Measurements from ENCODE around the gene APLF. TPM values are rescaled to one million over a fixed set of nuclear protein-coding genes. Genes with fewer than 3 reads are reported as not detected.

APLF gene
- polyA plus RNA-seq, 2 of the 4 experiments (the other 2 are of a cell fraction) = 1.5 to 2.8 TPM

GRCh38 chr2:68506170-68506569 is 38.8 kb downstream of the APLF start:
- FAIRE-seq (no peak), ATAC-seq (no peak), DNase-seq (ENCODE audit: low read depth in 1 of 2, low spot score in 1 of 2) (no peak)
- Histone ChIP-seq H3K4me2 (no peak overlapping the region), H3K4me3 (no peak overlapping the region), H3K9me3 (no peaks in the 10 kb centered on the region), H3K4me1 (no peaks in the 10 kb centered on the region), H3K27ac (no peak overlapping the region)
- WGBS (ENCODE audit: missing lambda C conversion rate) = 44% methylated on average over 3 of the region's 3 CpGs
- ChIA-PET POLR2A (no interaction called here), CTCF (interaction anchor here (1.5 kb wide), 1 partner anchor 93 kb away, joined by 3 read pairs; no protein-coding TSS in a partner anchor)
- TF ChIP-seq KDM5A (IDR thresholded peaks at IDR 0.05) = no peak
- no peak for TF ChIP-seq CEBPB (IDR thresholded peaks at IDR 0.05)
- TF ChIP-seq EP300 (IDR thresholded peaks at IDR 0.05) = no peak
- TF ChIP-seq ZSCAN20 (CRISPR knock-in tag; IDR thresholded peaks at IDR 0.05) = no peak
- no peak for TF ChIP-seq CHD4 (IDR thresholded peaks at IDR 0.05; ENCODE audit: borderline replicate concordance)
- no peak for TF ChIP-seq ESRRA (IDR thresholded peaks at IDR 0.05; ENCODE audit: borderline replicate concordance, low read length)
- no peak for TF ChIP-seq USF2 (IDR thresholded peaks at IDR 0.05)
- TF ChIP-seq NR3C1 (IDR thresholded peaks at IDR 0.05) = no peak
- no peak for TF ChIP-seq SREBF2 (IDR thresholded peaks at IDR 0.05)
- no peak for TF ChIP-seq ATOH8 (CRISPR knock-in tag; IDR thresholded peaks at IDR 0.05; ENCODE audit: low read depth)
- TF ChIP-seq HMGXB4 (CRISPR knock-in tag; IDR thresholded peaks at IDR 0.05; ENCODE audit: borderline replicate concordance) = no peak
- no peak for TF ChIP-seq PHF8 (IDR thresholded peaks at IDR 0.05; ENCODE audit: borderline replicate concordance, low read depth)
- TF ChIP-seq GATA3 (IDR thresholded peaks at IDR 0.05; ENCODE audit: borderline replicate concordance) = no peak
- no peak for TF ChIP-seq TFCP2L1 (CRISPR knock-in tag; IDR thresholded peaks at IDR 0.05)
- no peak for TF ChIP-seq BHLHE40 (IDR thresholded peaks at IDR 0.05; ENCODE audit: low read depth, low read length)
- TF ChIP-seq TP53 (CRISPR knock-in tag; IDR thresholded peaks at IDR 0.05) = no peak
- no peak for TF ChIP-seq CBX8 (IDR thresholded peaks at IDR 0.05)

- TF ChIP-seq POLR2A (IDR thresholded peaks at IDR 0.05; ENCODE audit: low read length) (no peak), TFCP2L1 (CRISPR knock-in tag; IDR thresholded peaks at IDR 0.05) (no peak), FOSB (CRISPR knock-in tag; IDR thresholded peaks at IDR 0.05) (no peak), JUNB (IDR thresholded peaks at IDR 0.05) (no peak), MAFK (IDR thresholded peaks at IDR 0.05; ENCODE audit: partially characterized antibody) (no peak), PBX3 (IDR thresholded peaks at IDR 0.05) (no peak)
- no peak overlapping the region for H3K4me2 ChIP-seq
- no peaks in the 10 kb centered on the region for H3K4me1 ChIP-seq
- no peak overlapping the region for H3K4me3 ChIP-seq
- POLR2A ChIA-PET = no interaction called here
- no peak for FAIRE-seq
- DNase-seq (ENCODE audit: low read depth in 1 of 2, low spot score in 1 of 2) = no peak
- ATAC-seq = no peak
- no peak overlapping the region for H3K27ac ChIP-seq
- H3K9me3 ChIP-seq = no peaks in the 10 kb centered on the region
- WGBS (ENCODE audit: missing lambda C conversion rate) = 32% methylated on average over 3 of the region's 3 CpGs
- CTCF ChIA-PET = interaction anchor here (0.6 to 1.2 kb wide), 2 partner anchors 83 to 202 kb away, joined by 3 read pairs; no protein-coding TSS in a partner anchor
Measured at GRCh38 chr2:68512326-68512725, 44.9 kb downstream of the APLF start.

GRCh38 chr2:68512966-68513365 is 45.6 kb downstream of the APLF start:
- Histone ChIP-seq H3K4me3 (no peak overlapping the region), H3K9me3 (no peaks in the 10 kb centered on the region), H3K4me1 (no peaks in the 10 kb centered on the region), H3K27ac (no peak overlapping the region), H3K4me2 (no peak overlapping the region)
- ATAC-seq (no peak), FAIRE-seq (no peak), DNase-seq (ENCODE audit: low read depth in 1 of 2, low spot score in 1 of 2) (no peak)
- TF ChIP-seq ZSCAN20 (CRISPR knock-in tag; IDR thresholded peaks at IDR 0.05) (no peak), USF2 (IDR thresholded peaks at IDR 0.05) (no peak), EHF (CRISPR knock-in tag; IDR thresholded peaks at IDR 0.05) (no peak), HMGXB4 (CRISPR knock-in tag; IDR thresholded peaks at IDR 0.05; ENCODE audit: borderline replicate concordance) (no peak), TFCP2L1 (CRISPR knock-in tag; IDR thresholded peaks at IDR 0.05) (no peak), ESRRA (IDR thresholded peaks at IDR 0.05; ENCODE audit: borderline replicate concordance, low read length) (no peak), CHD2 (IDR thresholded peaks at IDR 0.05; ENCODE audit: low read length, partially characterized antibody) (no peak), CBX8 (IDR thresholded peaks at IDR 0.05) (no peak), JUN (IDR thresholded peaks at IDR 0.05) (no peak), RFX5 (IDR thresholded peaks at IDR 0.05) (no peak), NPAS2 (CRISPR knock-in tag; IDR thresholded peaks at IDR 0.05; ENCODE audit: borderline replicate concordance) (no peak), RARB (CRISPR knock-in tag; IDR thresholded peaks at IDR 0.05) (no peak)
- POLR2A ChIA-PET = no interaction called here
- CTCF ChIA-PET = interaction anchor here (0.6 to 1.2 kb wide), 2 partner anchors 33 to 83 kb away, joined by 3 read pairs; no protein-coding TSS in a partner anchor
- 14% methylated on average over 1 of the region's 1 CpG for WGBS (ENCODE audit: missing lambda C conversion rate)

All from A549 (cell line).